DND-41 (cell line): ENCODE measurements around the gene SIGLEC6.

ENCODE experiments used
- ATAC-seq: fragments of 200-7000 bp; cut with Tn5 transposase; 3 replicates; pipeline ENCODE4 v1.9.1; 2021; ENCODE audit warnings: low read depth; ENCODE audit not compliant: insufficient read depth
- DNase-seq: peaks from one replicate; pipeline ENCODE4 v3.0.0-alpha.2; 2020
- H2AFZ ChIP-seq: 2 replicates; pipeline ENCODE4 v1.6.0; 2012; ENCODE audit warnings: low read depth, low read length
- H3K27ac ChIP-seq: 2 replicates; pipeline ENCODE4 v1.5.1; 2012; ENCODE audit warnings: low read length, inconsistent platforms
- H3K27me3 ChIP-seq: fragments of 200-600 bp; sonication (generic); 2 replicates; pipeline ENCODE4 v1.6.0; 2012; ENCODE audit warnings: low read length, mild to moderate bottlenecking, inconsistent platforms; ENCODE audit not compliant: insufficient read depth, poor library complexity
- H3K36me3 ChIP-seq: 2 replicates; pipeline ENCODE4 v1.5.1; 2012; ENCODE audit warnings: low read length, inconsistent platforms; ENCODE audit not compliant: insufficient read depth
- H3K4me1 ChIP-seq: 2 replicates; pipeline ENCODE4 v1.5.1; 2012; ENCODE audit warnings: mild to moderate bottlenecking, low read length; ENCODE audit not compliant: insufficient read depth
- H3K4me2 ChIP-seq: 2 replicates; pipeline ENCODE4 v1.6.0; 2012; ENCODE audit warnings: mild to moderate bottlenecking, moderate library complexity, low read length, inconsistent platforms; ENCODE audit not compliant: insufficient read depth
- H3K4me3 ChIP-seq, 2 experiments: fragments of 200-600 bp in 1 of 2; shearing (Covaris generic) in 1 of 2; 2 replicates each; pipeline ENCODE4 v1.5.1; 2012 to 2016; ENCODE audit warnings: inconsistent platforms in 2 of 2, low read length in 2 of 2, mild to moderate bottlenecking in 2 of 2, low read depth in 1 of 2, moderate library complexity in 1 of 2
- H3K79me2 ChIP-seq: 2 replicates; pipeline ENCODE4 v1.6.0; 2012; ENCODE audit warnings: low read length, inconsistent platforms; ENCODE audit not compliant: insufficient read depth
- H3K9ac ChIP-seq: 2 replicates; pipeline ENCODE4 v1.6.0; 2012; ENCODE audit warnings: low read depth, mild to moderate bottlenecking, inconsistent platforms, low read length, moderate library complexity
- H3K9me3 ChIP-seq: 2 replicates; pipeline ENCODE4 v1.5.1; 2012; ENCODE audit warnings: low read length, moderate library complexity, mild to moderate bottlenecking, inconsistent platforms; ENCODE audit not compliant: insufficient read depth, severe bottlenecking
- H4K20me1 ChIP-seq: 2 replicates; pipeline ENCODE4 v1.6.0; 2012; ENCODE audit warnings: low read length; ENCODE audit not compliant: insufficient read depth
- CTCF ChIP-seq: IDR thresholded peaks from 2 replicates; pipeline ENCODE4 v1.5.1; 2012; ENCODE audit warnings: borderline replicate concordance, low read length, moderate library complexity, mild to moderate bottlenecking; ENCODE audit not compliant: poor library complexity, severe bottlenecking; ENCODE audit errors: extremely low read depth
- EZH2 ChIP-seq: IDR thresholded peaks from 3 replicates; pipeline ENCODE4 v1.6.1; 2012; ENCODE audit warnings: borderline replicate concordance, low read depth, mild to moderate bottlenecking, moderate library complexity, low read length, inconsistent platforms; ENCODE audit not compliant: severe bottlenecking

SIGLEC6 gene

GRCh38 chr19:51531349-51532315 lies at the start of gene SIGLEC6:
Gene SIGLEC6 (minus strand): TSS chr19:51531670. CDS start chr19:51531648, 22 bp downstream.
- Histone ChIP-seq H3K4me3 (no peak within 1 kb of the TSS), H3K36me3 (no peaks in the 10 kb centered on the region), H3K9me3 (no peaks in the 10 kb centered on the region), H2AFZ (no peak within 1 kb of the TSS), H3K27me3 (peaks cover 28% of the 10 kb centered on the region), H3K27ac (no peak within 1 kb of the TSS), H3K4me2 (no peak within 1 kb of the TSS), H3K4me1 (no peaks in the 10 kb centered on the region), H3K79me2 (no peaks in the 10 kb centered on the region), H3K9ac (no peak within 1 kb of the TSS), H4K20me1 (peaks cover 3% of the 10 kb centered on the region)
- DNase-seq (no peak), ATAC-seq (0 out of 3 replicates have a peak, but pooled peaks have one; percentile 35)
- TF ChIP-seq CTCF (no peak), EZH2 (no peak)

- Histone ChIP-seq H4K20me1 (no peaks in the 10 kb centered on the region; the same call in 1 of the 2 replicates), H3K79me2 (peaks cover 30% of the 10 kb centered on the region), H3K4me1 (peaks cover 23% of the 10 kb centered on the region), H3K36me3 (peaks cover 75% of the 10 kb centered on the region), H3K4me2 (no peak overlapping the region), H3K27me3 (no peaks in the 10 kb centered on the region), H3K4me3 (no peak overlapping the region), H2AFZ (no peak overlapping the region), H3K9ac (no peak overlapping the region), H3K27ac (no peak overlapping the region), H3K9me3 (no peaks in the 10 kb centered on the region)
- no peak for DNase-seq
- no peak for ATAC-seq
- TF ChIP-seq EZH2 (no peak), CTCF (no peak)
Observed at GRCh38 chr19:51576850-51577249, 45.4 kb upstream of the SIGLEC6 start.

GRCh38 chr19:51573331-51573730 lies 41.9 kb upstream of the SIGLEC6 start:
- TF ChIP-seq EZH2 (no peak), CTCF (no peak)
- H3K27ac ChIP-seq = no peak overlapping the region
- H2AFZ ChIP-seq = no peak overlapping the region
- DNase-seq = no peak
- H3K79me2 ChIP-seq = peaks cover 38% of the 10 kb centered on the region
- H3K4me3 ChIP-seq = peak overlapping the region in 1 of 2 experiments; percentile 92; a peak in 1 of 4 replicates
- H3K36me3 ChIP-seq = peaks cover 48% of the 10 kb centered on the region
- H3K4me1 ChIP-seq = peaks cover 32% of the 10 kb centered on the region
- no peaks in the 10 kb centered on the region; the same call in 1 of the 2 replicates for H4K20me1 ChIP-seq
- H3K9ac ChIP-seq = no peak overlapping the region
- no peak for ATAC-seq
- no peaks in the 10 kb centered on the region for H3K27me3 ChIP-seq
- H3K4me2 ChIP-seq = peak overlapping the region; percentile 99
- H3K9me3 ChIP-seq = no peaks in the 10 kb centered on the region
